ENCODE data around the gene TBC1D22B.

DNA sequence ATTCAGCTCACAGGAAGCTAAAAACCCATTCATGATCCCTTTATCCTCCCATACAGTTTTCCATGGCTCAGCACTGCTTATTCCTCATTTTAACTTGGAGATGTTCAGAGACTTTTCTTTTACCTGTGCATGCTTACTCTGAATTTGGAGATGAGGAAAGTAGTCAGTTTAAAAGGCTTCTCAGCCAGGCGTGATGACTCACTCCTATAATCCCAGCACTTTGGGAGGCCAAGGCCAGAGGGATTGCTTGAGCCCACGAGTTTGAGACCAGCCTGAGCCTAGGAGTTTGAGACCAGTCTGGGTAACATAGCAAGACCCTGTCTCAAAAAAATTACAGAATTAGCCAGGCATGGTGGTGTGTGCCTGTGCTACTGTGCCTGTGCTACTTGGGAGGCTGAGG, 30.7 kb downstream of the TBC1D22B start:
- TF ChIP-seq EZH2phosphoT487 (IDR thresholded peaks at IDR 0.05; ENCODE audit: insufficient read depth, low read depth) (no peak), EZH2 (IDR thresholded peaks at IDR 0.05; ENCODE audit: insufficient read depth, poor library complexity, severe bottlenecking) (no peak)
